Measurements from ENCODE around the gene IL24. TPM values are rescaled to one million over a fixed set of nuclear protein-coding genes. Genes with fewer than 3 reads are reported as not detected.

The IL24 gene
- total RNA-seq, 2 experiments from 2014 or later = 10.0 to 10.7 TPM

DNA sequence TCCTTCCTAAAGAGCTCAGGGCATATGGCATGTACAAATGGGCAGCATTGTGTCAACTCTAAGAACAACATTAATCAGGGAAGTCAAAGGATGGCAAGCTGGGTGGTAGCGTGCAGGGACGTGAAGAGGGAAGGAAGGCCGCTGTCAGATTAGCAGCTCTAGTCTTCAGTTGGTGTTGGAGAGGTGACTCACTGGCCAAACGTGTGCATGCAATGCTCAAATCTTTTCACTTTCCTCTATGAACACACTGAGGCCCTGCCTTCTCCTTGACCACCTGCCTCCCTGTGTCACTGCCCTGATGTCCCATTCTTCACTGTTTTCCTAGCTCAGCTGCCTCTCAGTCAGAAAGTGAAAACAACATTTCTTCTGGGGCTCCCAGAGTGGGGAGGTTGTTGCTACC is 54.9 kb downstream of the IL24 start:
- CTCF ChIA-PET = interaction anchor here (0.7 to 1.5 kb wide), 4 partner anchors 11 to 30 kb away, joined by 4 read pairs; no protein-coding TSS in a partner anchor
- no peak overlapping the region for H3K27ac Mint-ChIP-seq
- POLR2A ChIA-PET = no interaction called here

DNA sequence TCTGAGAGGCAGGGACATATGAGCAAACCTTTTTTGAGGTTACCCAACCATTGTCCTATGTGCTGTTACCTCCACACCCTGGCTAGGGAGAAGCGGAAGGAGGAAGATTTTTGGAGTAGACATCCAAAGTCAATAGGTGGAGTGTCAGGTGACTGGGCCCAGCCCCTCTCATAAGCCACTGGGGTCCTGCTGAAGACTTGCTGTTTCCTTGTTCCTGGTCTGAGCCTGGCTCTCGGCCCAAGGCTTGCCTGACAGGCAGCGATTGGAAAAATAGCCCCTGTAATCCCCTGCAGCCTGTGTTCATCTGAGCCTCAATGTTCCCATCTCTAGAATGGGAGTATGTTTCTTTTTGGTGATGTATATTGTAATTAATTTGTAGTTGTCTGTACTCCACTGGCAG is 55.9 kb downstream of the IL24 start:
- Mint-ChIP-seq H3K27me3 (no peaks in the 10 kb centered on the region), H3K27ac (no peak overlapping the region), H3K4me3 (no peak overlapping the region), H3K36me3 (ENCODE audit: low read depth) (no peaks in the 10 kb centered on the region), H3K4me1 (peaks cover 12% of the 10 kb centered on the region), H3K9me3 (ENCODE audit: low read depth) (no peaks in the 10 kb centered on the region)
- intact Hi-C loops (cut with DNase I, micrococcal nuclease) = no loop called here
- ChIA-PET POLR2A (no interaction called here), CTCF (interaction anchor here (1.3 kb wide), 1 partner anchor 20 kb away, joined by 4 read pairs; no protein-coding TSS in a partner anchor)
- ATAC-seq (no peak), DNase-seq (no peak)

More for the DNA sequence above, 54.9 kb downstream of the IL24 start:
- Mint-ChIP-seq H3K9me3 (ENCODE audit: low read depth) (no peaks in the 10 kb centered on the region), H3K4me1 (peaks cover 12% of the 10 kb centered on the region), H3K36me3 (ENCODE audit: low read depth) (no peaks in the 10 kb centered on the region), H3K4me3 (no peak overlapping the region), H3K27me3 (no peaks in the 10 kb centered on the region)
- DNase-seq (no peak), ATAC-seq (no peak)
- intact Hi-C loops (cut with DNase I, micrococcal nuclease) = no loop called here

GRCh38 chr1:206953626-206954025 is 56.4 kb downstream of the IL24 start:
- Mint-ChIP-seq H3K27ac (no peak overlapping the region), H3K4me3 (no peak overlapping the region), H3K27me3 (no peaks in the 10 kb centered on the region), H3K9me3 (ENCODE audit: low read depth) (no peaks in the 10 kb centered on the region), H3K36me3 (ENCODE audit: low read depth) (no peaks in the 10 kb centered on the region), H3K4me1 (peaks cover 12% of the 10 kb centered on the region)
- intact Hi-C loops (cut with DNase I, micrococcal nuclease) = no loop called here
- ChIA-PET CTCF (interaction anchor here (1.2 kb wide), 1 partner anchor 29 kb away, joined by 11 read pairs; no protein-coding TSS in a partner anchor), POLR2A (no interaction called here)
- ATAC-seq (no peak), DNase-seq (no peak)

Other genes with a start within 250 kb of the IL24 start
- gene MAPKAPK2, start 212.5 kb upstream of the IL24 start, total RNA-seq = 10 to 100 TPM; 62.8 to 64.7 TPM
- not detected for gene IL19, start 126.7 kb upstream of the IL24 start, total RNA-seq
- 1 to 10 TPM; 1.3 to 1.6 TPM for gene IL10, start 124.9 kb upstream of the IL24 start, total RNA-seq
- gene IL20, start 31.8 kb upstream of the IL24 start, total RNA-seq = not detected
- gene FCMR, start 24.5 kb downstream of the IL24 start, total RNA-seq = 10 to 100 TPM; 41.6 to 49.3 TPM
- gene PIGR, start 49.0 kb downstream of the IL24 start, total RNA-seq = under 1 TPM; 0.07 to 0.54 TPM
- not detected for gene FCAMR, start 73.0 kb downstream of the IL24 start, total RNA-seq
- gene C1orf116, start 135.3 kb downstream of the IL24 start, total RNA-seq = under 1 TPM in 1 of 2 experiments, not detected in 1; 0.05 TPM
- gene YOD1, start 153.8 kb downstream of the IL24 start, total RNA-seq = 1 to 10 TPM; 5.3 to 6.0 TPM
- gene PFKFB2, start 155.8 kb downstream of the IL24 start, total RNA-seq = 1 to 10 TPM; 3.1 to 3.5 TPM
- 1 to 10 TPM; 1.3 to 1.4 TPM for gene C4BPB, start 191.4 kb downstream of the IL24 start, total RNA-seq
- not detected for gene C4BPA, start 206.8 kb downstream of the IL24 start, total RNA-seq